Kidney (tissue), 14 donors: ENCODE measurements around the gene GOLGA6C. TPM values are rescaled to one million over a fixed set of nuclear protein-coding genes. Genes with fewer than 3 reads are reported as not detected.
"Not testable (repeated sequence)": the region's sequence is repeated elsewhere in the genome, so short reads cannot be mapped to it uniquely, and the experiment has no call there.

Source experiments
- DNase-seq, 5 donors: peaks; one replicate each; pipeline ENCODE4 v3.0.0-alpha.2; 2013 to 2020
- FAIRE-seq: peaks from 2 replicates; lab custom pipeline; 2012; peaks lifted over from hg19 to GRCh38; lab: Jason Lieb, UNC
- H3K27ac ChIP-seq, 2 donors: one replicate each; pipeline ENCODE4 v1.7.0; 2013; ENCODE audit warnings: low read depth in 2 of 2, low read length in 2 of 2, inconsistent platforms in 1 of 2
- H3K27me3 ChIP-seq: one replicate; pipeline ENCODE4 v1.7.1; 2013; ENCODE audit warnings: low read length, inconsistent platforms; ENCODE audit not compliant: control insufficient read depth, insufficient read depth
- H3K36me3 ChIP-seq, 3 donors: one replicate each; pipeline versions ENCODE4 v1.7.0 to v1.7.1; 2013; ENCODE audit warnings: low read length in 3 of 3, control low read depth in 1 of 3, inconsistent platforms in 1 of 3; ENCODE audit not compliant: insufficient read depth in 3 of 3, control insufficient read depth in 2 of 3
- H3K4me1 ChIP-seq, 3 donors: one replicate each; pipeline versions ENCODE4 v1.7.0 to v1.7.1; 2013; ENCODE audit warnings: low read length in 3 of 3, inconsistent platforms in 1 of 3, low read depth in 1 of 3; ENCODE audit not compliant: control insufficient read depth in 2 of 3, insufficient read depth in 2 of 3
- H3K4me3 ChIP-seq, 3 donors: one replicate each; pipeline versions ENCODE4 v1.7.0 to v1.8.1; 2013; ENCODE audit warnings: low read length in 3 of 3, control low read depth in 1 of 3, inconsistent platforms in 1 of 3
- H3K9ac ChIP-seq, 3 donors: one replicate each; pipeline versions ENCODE4 v1.7.0 to v1.7.1; 2013; ENCODE audit warnings: low read length in 3 of 3, control low read depth in 1 of 3, inconsistent platforms in 1 of 3
- H3K9me3 ChIP-seq, 3 donors: one replicate each; pipeline versions ENCODE4 v1.7.0 to v1.7.1; 2013; ENCODE audit warnings: low read length in 3 of 3, control low read depth in 1 of 3, inconsistent platforms in 1 of 3; ENCODE audit not compliant: control insufficient read depth in 2 of 3, insufficient read depth in 1 of 3
- intact Hi-C: fragments of 100-400 bp; cut with DNase I; formaldehyde crosslinking; loops from one replicate; pipeline ENCODE4 v1.11.1; 2022
- polyA plus RNA-seq: library from polyadenylated mRNA; stranded (reverse); fragments of 350-450 nt; fragmentation: Illumina TruSeq; extraction: RNeasy Lipid Tissue Mini Kit (QIAGEN cat#74804); gene quantifications from one replicate; pipeline ENCODE4 v1.2.3, GENCODE V29; 2014; ENCODE audit warnings: low read depth, low replicate concordance; ENCODE audit not compliant: insufficient read depth
- total RNA-seq: library from RNA; stranded (reverse); fragmentation: NEBNext Ultra II Directional; extraction: Animal tissue kit (Norgen Biotek cat#: 25700); gene quantifications from one replicate; pipeline ENCODE4 v1.2.1, GENCODE V29; 2021
- TF ChIP-seq, protein P1 (sequence below): IDR thresholded peaks from 3 replicates; pipeline ENCODE4 v1.5.1; 2012; ENCODE audit warnings: mild to moderate bottlenecking, moderate library complexity, borderline replicate concordance; ENCODE audit not compliant: insufficient read depth; ENCODE audit errors: extremely low read depth
- donor health status: control.
- donor health status: control.
- donor health status: control.
- donor health status: control.
- donor health status: control.
- donor health status: DM: yes; HTN: yes; CAD: no.
- donor health status: Normal renal cell carcinoma (clear cell type).

The GOLGA6C gene
- total and polyA plus RNA-seq, 2 donors from 2014 or later, result not detected

DNA sequence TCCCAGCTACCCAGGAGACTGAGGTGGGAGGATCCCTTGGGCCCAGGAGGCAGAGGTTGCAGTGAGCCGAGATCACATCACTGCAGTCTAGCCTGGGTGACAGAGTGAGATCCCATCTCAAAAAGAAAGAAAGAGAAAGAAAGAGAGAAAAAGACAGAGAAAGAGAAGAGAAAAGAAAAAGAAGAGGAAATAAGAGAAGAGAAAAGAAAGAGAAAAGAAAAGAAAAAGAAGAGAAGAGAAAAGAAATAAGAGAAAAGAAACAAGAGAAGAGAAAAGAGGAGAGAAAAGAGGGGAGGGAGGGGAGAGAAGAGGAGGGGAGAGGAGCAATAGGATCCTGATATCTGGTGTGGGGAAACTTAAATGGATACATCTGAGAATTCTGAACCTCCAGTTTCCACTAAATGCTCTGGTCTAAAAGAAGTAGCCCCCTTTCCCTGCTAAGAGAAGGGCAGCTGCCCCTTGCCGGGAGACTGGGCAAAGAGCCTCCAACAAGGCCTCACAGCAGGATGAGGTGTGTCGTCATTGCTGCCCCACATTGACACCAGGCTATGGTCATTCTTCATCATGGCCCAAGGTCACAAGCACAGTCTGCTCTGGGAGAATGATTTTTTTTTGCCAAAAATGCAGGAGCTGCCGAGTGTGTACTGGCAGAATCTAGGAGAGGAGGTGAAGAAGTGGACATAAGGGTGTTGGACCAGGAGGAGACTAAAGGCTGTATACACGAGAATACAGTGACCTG is 56.6 kb downstream of the GOLGA6C start:
- no peaks in the 10 kb centered on the region for H3K36me3 ChIP-seq
- DNase-seq, result no peak
- no peaks in the 10 kb centered on the region for H3K27me3 ChIP-seq
- TF ChIP-seq, protein P1, sequence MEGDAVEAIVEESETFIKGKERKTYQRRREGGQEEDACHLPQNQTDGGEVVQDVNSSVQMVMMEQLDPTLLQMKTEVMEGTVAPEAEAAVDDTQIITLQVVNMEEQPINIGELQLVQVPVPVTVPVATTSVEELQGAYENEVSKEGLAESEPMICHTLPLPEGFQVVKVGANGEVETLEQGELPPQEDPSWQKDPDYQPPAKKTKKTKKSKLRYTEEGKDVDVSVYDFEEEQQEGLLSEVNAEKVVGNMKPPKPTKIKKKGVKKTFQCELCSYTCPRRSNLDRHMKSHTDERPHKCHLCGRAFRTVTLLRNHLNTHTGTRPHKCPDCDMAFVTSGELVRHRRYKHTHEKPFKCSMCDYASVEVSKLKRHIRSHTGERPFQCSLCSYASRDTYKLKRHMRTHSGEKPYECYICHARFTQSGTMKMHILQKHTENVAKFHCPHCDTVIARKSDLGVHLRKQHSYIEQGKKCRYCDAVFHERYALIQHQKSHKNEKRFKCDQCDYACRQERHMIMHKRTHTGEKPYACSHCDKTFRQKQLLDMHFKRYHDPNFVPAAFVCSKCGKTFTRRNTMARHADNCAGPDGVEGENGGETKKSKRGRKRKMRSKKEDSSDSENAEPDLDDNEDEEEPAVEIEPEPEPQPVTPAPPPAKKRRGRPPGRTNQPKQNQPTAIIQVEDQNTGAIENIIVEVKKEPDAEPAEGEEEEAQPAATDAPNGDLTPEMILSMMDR, result no peak
- H3K4me3 ChIP-seq, result no peak overlapping the region
- intact Hi-C loops, result no loop called here
- no peak overlapping the region for H3K9ac ChIP-seq
- H3K4me1 ChIP-seq, result no peaks in the 10 kb centered on the region
- FAIRE-seq, result no peak
- no peak overlapping the region for H3K27ac ChIP-seq
- no peaks in the 10 kb centered on the region for H3K9me3 ChIP-seq

GRCh38 chr15:75319231-75319897 is 61.2 kb downstream of the GOLGA6C start:
- FAIRE-seq, intact Hi-C loops: not testable (repeated sequence)

More at GRCh38 chr15:75319231-75319897, 61.2 kb downstream of the GOLGA6C start:
- DNase-seq, H3K4me1 ChIP-seq, H3K9ac ChIP-seq, H3K27me3 ChIP-seq, H3K27ac ChIP-seq, H3K4me3 ChIP-seq, H3K36me3 ChIP-seq, H3K9me3 ChIP-seq: not testable (repeated sequence)

Other genes starting within 250 kb of the GOLGA6C start
- 16.3 TPM for gene PPCDC, start 234.7 kb upstream of the GOLGA6C start, total RNA-seq
- gene PPCDC, start 234.7 kb upstream of the GOLGA6C start, polyA plus RNA-seq, result 25.3 TPM
- gene C15orf39, start 56.5 kb upstream of the GOLGA6C start, total RNA-seq, result 32.7 TPM
- gene C15orf39, start 56.5 kb upstream of the GOLGA6C start, polyA plus RNA-seq, result 5.7 TPM
- gene GOLGA6D, start 24.5 kb downstream of the GOLGA6C start, total RNA-seq, result not detected
- gene GOLGA6D, start 24.5 kb downstream of the GOLGA6C start, polyA plus RNA-seq, result not detected
- gene COMMD4, start 77.7 kb downstream of the GOLGA6C start, total RNA-seq, result 67.6 TPM
- 162 TPM for gene COMMD4, start 77.7 kb downstream of the GOLGA6C start, polyA plus RNA-seq
- gene NEIL1, start 88.7 kb downstream of the GOLGA6C start, total RNA-seq, result 42.9 TPM
- gene NEIL1, start 88.7 kb downstream of the GOLGA6C start, polyA plus RNA-seq, result 22.6 TPM
- 246 TPM for gene MAN2C1, start 110.3 kb downstream of the GOLGA6C start, total RNA-seq
- 126 TPM for gene MAN2C1, start 110.3 kb downstream of the GOLGA6C start, polyA plus RNA-seq
- gene SIN3A, start 193.4 kb downstream of the GOLGA6C start, total RNA-seq, result 74.3 TPM
- 9.2 TPM for gene SIN3A, start 193.4 kb downstream of the GOLGA6C start, polyA plus RNA-seq